ENCODE data around the gene PBX1. TPM values are rescaled to one million over a fixed set of nuclear protein-coding genes. Genes with fewer than 3 reads are reported as not detected.

Gene PBX1
- polyA plus RNA-seq, 1 donor (not counting 4 experiments of a cell fraction or from before 2014, with no cell fraction given), result 2.2 TPM

DNA sequence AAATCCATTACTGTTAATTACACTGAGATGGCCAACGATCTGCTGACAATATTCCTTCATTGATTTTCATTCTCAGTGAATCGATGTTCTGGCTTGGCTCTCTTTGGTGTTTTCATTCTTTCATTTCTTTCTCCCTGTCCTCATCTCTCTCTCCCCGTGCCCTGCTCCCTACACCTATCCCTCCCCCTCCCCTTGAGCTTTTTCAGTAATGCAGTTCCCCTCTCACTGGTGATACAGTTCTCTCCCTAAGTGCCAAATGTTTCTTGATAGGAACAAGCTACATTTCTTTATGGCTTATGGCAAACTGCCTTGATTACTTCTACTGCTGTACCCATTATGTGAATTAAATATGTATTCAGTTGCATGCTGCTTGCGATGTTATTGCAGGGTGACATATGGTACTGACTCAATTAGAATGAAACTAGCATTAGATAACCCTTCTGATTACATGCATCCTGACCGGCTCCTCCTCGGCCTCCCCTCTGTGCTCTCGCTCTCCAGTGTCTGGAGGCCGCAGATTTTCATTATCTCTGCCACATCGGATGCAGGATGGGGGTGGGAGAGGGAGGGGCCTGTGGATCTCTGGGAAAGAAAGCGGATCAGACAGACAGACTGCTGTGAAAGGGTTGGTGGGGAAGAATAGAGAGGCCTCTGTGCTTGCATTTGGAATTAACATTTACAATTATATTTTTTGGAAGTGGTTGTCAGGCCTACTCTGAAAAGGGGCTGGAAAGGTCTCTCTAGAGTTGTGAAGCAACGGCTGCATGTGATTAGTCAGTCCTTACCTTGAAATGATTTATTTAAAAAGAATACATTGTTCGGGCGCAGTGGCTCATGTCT, 130.9 kb downstream of the PBX1 start:
- no peaks in the 10 kb centered on the region for H3K36me3 ChIP-seq (ENCODE audit: control insufficient read depth in 2 of 2, extremely low read depth in 1 of 2, insufficient read depth in 2 of 2, low read length in 2 of 2)
- dilution Hi-C loops (cut with MboI; ENCODE audit: extremely low pct_ligation_motif_present, low sequenced_read_pairs), result no loop called here
- TF ChIP-seq, protein P1, sequence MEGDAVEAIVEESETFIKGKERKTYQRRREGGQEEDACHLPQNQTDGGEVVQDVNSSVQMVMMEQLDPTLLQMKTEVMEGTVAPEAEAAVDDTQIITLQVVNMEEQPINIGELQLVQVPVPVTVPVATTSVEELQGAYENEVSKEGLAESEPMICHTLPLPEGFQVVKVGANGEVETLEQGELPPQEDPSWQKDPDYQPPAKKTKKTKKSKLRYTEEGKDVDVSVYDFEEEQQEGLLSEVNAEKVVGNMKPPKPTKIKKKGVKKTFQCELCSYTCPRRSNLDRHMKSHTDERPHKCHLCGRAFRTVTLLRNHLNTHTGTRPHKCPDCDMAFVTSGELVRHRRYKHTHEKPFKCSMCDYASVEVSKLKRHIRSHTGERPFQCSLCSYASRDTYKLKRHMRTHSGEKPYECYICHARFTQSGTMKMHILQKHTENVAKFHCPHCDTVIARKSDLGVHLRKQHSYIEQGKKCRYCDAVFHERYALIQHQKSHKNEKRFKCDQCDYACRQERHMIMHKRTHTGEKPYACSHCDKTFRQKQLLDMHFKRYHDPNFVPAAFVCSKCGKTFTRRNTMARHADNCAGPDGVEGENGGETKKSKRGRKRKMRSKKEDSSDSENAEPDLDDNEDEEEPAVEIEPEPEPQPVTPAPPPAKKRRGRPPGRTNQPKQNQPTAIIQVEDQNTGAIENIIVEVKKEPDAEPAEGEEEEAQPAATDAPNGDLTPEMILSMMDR (optimal IDR thresholded peaks at IDR 0.05 in 1 of 3, IDR thresholded peaks at IDR 0.05 in 1 of 3, conservative IDR thresholded peaks at IDR 0.05 in 1 of 3; ENCODE audit: extremely low read depth in 1 of 3, insufficient read depth in 2 of 3, low read length in 3 of 3), result no peak
- no peak for TF ChIP-seq EZH2 (IDR thresholded peaks at IDR 0.05; ENCODE audit: low read length)
- no peak overlapping the region for H3K27ac ChIP-seq (ENCODE audit: control insufficient read depth, insufficient read depth, low read length)
- H3K9me1 ChIP-seq (ENCODE audit: control insufficient read depth, extremely low read depth, insufficient read depth, low read length), result no peaks in the 10 kb centered on the region
- no peaks in the 10 kb centered on the region for H3K27me3 ChIP-seq (ENCODE audit: control insufficient read depth, extremely low read depth, insufficient read depth, low read length)
- no peak overlapping the region for H3K9ac ChIP-seq (ENCODE audit: control insufficient read depth, extremely low read depth, insufficient read depth, low read length)
- DNase-seq (ENCODE audit: low read depth, low spot score), result no peak
- no peak overlapping the region for H3K4me2 ChIP-seq (ENCODE audit: control insufficient read depth, extremely low read depth, insufficient read depth, low read depth, low read length)
- H3K4me3 ChIP-seq (ENCODE audit: control insufficient read depth in 2 of 3, extremely low read depth in 1 of 3, insufficient read depth in 2 of 3, low read depth in 1 of 3, low read length in 3 of 3), result no peak overlapping the region
- no peaks in the 10 kb centered on the region for H3K4me1 ChIP-seq (ENCODE audit: control insufficient read depth, extremely low read depth, insufficient read depth, low read length)
- H3K9me3 ChIP-seq (ENCODE audit: control insufficient read depth, low read depth, low read length), result no peaks in the 10 kb centered on the region
- no peak for FAIRE-seq
- H3K79me2 ChIP-seq (ENCODE audit: control insufficient read depth, insufficient read depth, low read length), result no peaks in the 10 kb centered on the region
- H4K20me1 ChIP-seq (ENCODE audit: control insufficient read depth, extremely low read depth, insufficient read depth, low read length), result no peaks in the 10 kb centered on the region
- no peak overlapping the region for H2AFZ ChIP-seq (ENCODE audit: control insufficient read depth, low read length)

DNA sequence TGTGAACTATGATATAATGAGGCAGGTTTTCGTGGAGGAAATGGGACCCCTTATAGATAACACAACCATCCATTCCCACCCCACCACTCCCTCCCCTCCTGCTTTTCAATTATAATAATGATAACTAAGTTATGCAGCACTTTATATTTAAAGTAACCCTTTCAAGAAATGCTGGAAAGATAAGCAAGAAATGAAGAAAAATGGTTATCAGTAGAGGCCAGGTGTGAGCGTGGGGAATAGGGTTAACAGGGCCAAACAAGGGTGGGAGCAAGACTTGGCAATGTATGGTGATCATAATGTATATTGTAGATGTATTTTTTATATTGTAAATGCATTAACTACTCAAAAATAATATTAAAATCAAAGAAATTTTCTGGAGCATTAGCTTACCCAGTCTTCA, 133.4 kb downstream of the PBX1 start:
- Histone ChIP-seq H3K27ac (ENCODE audit: control insufficient read depth, insufficient read depth, low read length) (no peak overlapping the region), H4K20me1 (ENCODE audit: control insufficient read depth, extremely low read depth, insufficient read depth, low read length) (no peaks in the 10 kb centered on the region), H3K4me2 (ENCODE audit: control insufficient read depth, extremely low read depth, insufficient read depth, low read depth, low read length) (no peak overlapping the region), H3K79me2 (ENCODE audit: control insufficient read depth, insufficient read depth, low read length) (no peaks in the 10 kb centered on the region), H3K4me1 (ENCODE audit: control insufficient read depth, extremely low read depth, insufficient read depth, low read length) (peaks cover 14% of the 10 kb centered on the region), H3K9ac (ENCODE audit: control insufficient read depth, extremely low read depth, insufficient read depth, low read length) (no peak overlapping the region), H3K9me3 (ENCODE audit: control insufficient read depth, low read depth, low read length) (no peaks in the 10 kb centered on the region), H3K9me1 (ENCODE audit: control insufficient read depth, extremely low read depth, insufficient read depth, low read length) (no peaks in the 10 kb centered on the region), H2AFZ (ENCODE audit: control insufficient read depth, low read length) (no peak overlapping the region), H3K4me3 (ENCODE audit: control insufficient read depth in 2 of 3, extremely low read depth in 1 of 3, insufficient read depth in 2 of 3, low read depth in 1 of 3, low read length in 3 of 3) (no peak overlapping the region), H3K27me3 (ENCODE audit: control insufficient read depth, extremely low read depth, insufficient read depth, low read length) (no peaks in the 10 kb centered on the region), H3K36me3 (ENCODE audit: control insufficient read depth in 2 of 2, extremely low read depth in 1 of 2, insufficient read depth in 2 of 2, low read length in 2 of 2) (no peaks in the 10 kb centered on the region)
- TF ChIP-seq, protein P1 (optimal IDR thresholded peaks at IDR 0.05 in 1 of 3, IDR thresholded peaks at IDR 0.05 in 1 of 3, conservative IDR thresholded peaks at IDR 0.05 in 1 of 3; ENCODE audit: extremely low read depth in 1 of 3, insufficient read depth in 2 of 3, low read length in 3 of 3), result no peak
- no peak for TF ChIP-seq EZH2 (IDR thresholded peaks at IDR 0.05; ENCODE audit: low read length)
- no peak for FAIRE-seq
- no peak for DNase-seq (ENCODE audit: low read depth, low spot score)
- dilution Hi-C loops (cut with MboI; ENCODE audit: extremely low pct_ligation_motif_present, low sequenced_read_pairs), result no loop called here
